ENCODE measurements around the gene CSNK1G1. TPM values are rescaled to one million over a fixed set of nuclear protein-coding genes. Genes with fewer than 3 reads are reported as not detected.

CSNK1G1 gene
- total and polyA plus RNA-seq, 2 donors: 7.3 to 11.8 TPM

GRCh38 chr15:64146885-64147681 lies 208.9 kb downstream of the CSNK1G1 start:
- peaks cover 24 to 25% of the 10 kb centered on the region in 2 donors for H3K36me3 ChIP-seq (ENCODE audit: control insufficient read depth in 2 of 2, insufficient read depth in 2 of 2, low read length in 1 of 2)
- WGBS: 95% methylated on average over 26 of the region's 26 CpGs
- no peak for DNase-seq (ENCODE audit: low read depth in 6 of 9, low spot score in 9 of 9)

GRCh38 chr15:64146520-64146884 lies 209.5 kb downstream of the CSNK1G1 start:
- 93% methylated on average over 3 of the region's 3 CpGs for WGBS
- Histone ChIP-seq H3K4me1 (ENCODE audit: control insufficient read depth in 2 of 2, insufficient read depth in 2 of 2, low read length in 2 of 2) (peaks cover 8 to 29% of the 10 kb centered on the region in 2 donors), H3K9me3 (ENCODE audit: control insufficient read depth in 2 of 2, insufficient read depth in 1 of 2, low read length in 1 of 2) (no peaks in the 10 kb centered on the region), H3K4me3 (ENCODE audit: low read length in 2 of 2) (no peak overlapping the region), H3K36me3 (ENCODE audit: control insufficient read depth in 2 of 2, insufficient read depth in 2 of 2, low read length in 1 of 2) (peaks cover 28 to 30% of the 10 kb centered on the region in 2 donors), H3K27me3 (ENCODE audit: control insufficient read depth in 2 of 2, insufficient read depth in 1 of 2, low read length in 1 of 2) (peaks cover 2 to 7% of the 10 kb centered on the region in 2 donors), H3K27ac (ENCODE audit: low read depth in 1 of 2, low read length in 1 of 2) (no peak overlapping the region)
- no peak for DNase-seq (ENCODE audit: low read depth in 6 of 9, low spot score in 9 of 9)

More at GRCh38 chr15:64146885-64147681, 208.9 kb downstream of the CSNK1G1 start:
- no peaks in the 10 kb centered on the region for H3K9me3 ChIP-seq (ENCODE audit: control insufficient read depth in 2 of 2, insufficient read depth in 1 of 2, low read length in 1 of 2)
- H3K27ac ChIP-seq (ENCODE audit: low read depth in 1 of 2, low read length in 1 of 2): no peak overlapping the region
- peaks cover 7 to 13% of the 10 kb centered on the region in 2 donors for H3K27me3 ChIP-seq (ENCODE audit: control insufficient read depth in 2 of 2, insufficient read depth in 1 of 2, low read length in 1 of 2)
- peaks cover 13 to 33% of the 10 kb centered on the region in 2 donors for H3K4me1 ChIP-seq (ENCODE audit: control insufficient read depth in 2 of 2, insufficient read depth in 2 of 2, low read length in 2 of 2)
- no peak overlapping the region for H3K4me3 ChIP-seq (ENCODE audit: low read length in 2 of 2)

- WGBS: 95% methylated on average over 6 of the region's 6 CpGs
- no peak overlapping the region for H3K4me3 ChIP-seq (ENCODE audit: low read length in 2 of 2)
- no peaks in the 10 kb centered on the region for H3K9me3 ChIP-seq (ENCODE audit: control insufficient read depth in 2 of 2, insufficient read depth in 1 of 2, low read length in 1 of 2)
- no peak overlapping the region for H3K27ac ChIP-seq (ENCODE audit: low read depth in 1 of 2, low read length in 1 of 2)
- H3K36me3 ChIP-seq (ENCODE audit: control insufficient read depth in 2 of 2, insufficient read depth in 2 of 2, low read length in 1 of 2): peaks cover 31 to 34% of the 10 kb centered on the region in 2 donors
- DNase-seq (ENCODE audit: low read depth in 6 of 9, low spot score in 9 of 9): no peak
- H3K4me1 ChIP-seq (ENCODE audit: control insufficient read depth in 2 of 2, insufficient read depth in 2 of 2, low read length in 2 of 2): peaks cover 5 to 25% of the 10 kb centered on the region in 2 donors
- peaks cover 0 to 2% of the 10 kb centered on the region in 2 donors for H3K27me3 ChIP-seq (ENCODE audit: control insufficient read depth in 2 of 2, insufficient read depth in 1 of 2, low read length in 1 of 2)
Measured at GRCh38 chr15:64146041-64146440, 209.9 kb downstream of the CSNK1G1 start.

- 96% methylated on average over 14 of the region's 14 CpGs for WGBS
- H3K27me3 ChIP-seq (ENCODE audit: control insufficient read depth in 2 of 2, insufficient read depth in 1 of 2, low read length in 1 of 2): no peaks in the 10 kb centered on the region
- H3K4me3 ChIP-seq (ENCODE audit: low read length in 2 of 2): no peak overlapping the region
- H3K4me1 ChIP-seq (ENCODE audit: control insufficient read depth in 2 of 2, insufficient read depth in 2 of 2, low read length in 2 of 2): peaks cover 0 to 13% of the 10 kb centered on the region in 2 donors
- H3K27ac ChIP-seq (ENCODE audit: low read depth in 1 of 2, low read length in 1 of 2): no peak overlapping the region
- peaks cover 31 to 35% of the 10 kb centered on the region in 2 donors for H3K36me3 ChIP-seq (ENCODE audit: control insufficient read depth in 2 of 2, insufficient read depth in 2 of 2, low read length in 1 of 2)
- H3K9me3 ChIP-seq (ENCODE audit: control insufficient read depth in 2 of 2, insufficient read depth in 1 of 2, low read length in 1 of 2): no peaks in the 10 kb centered on the region
- DNase-seq (ENCODE audit: low read depth in 6 of 9, low spot score in 9 of 9): no peak
Measured at GRCh38 chr15:64144565-64145281, 211.2 kb downstream of the CSNK1G1 start.

GRCh38 chr15:64144192-64144564 lies 211.8 kb downstream of the CSNK1G1 start:
- H3K4me1 ChIP-seq (ENCODE audit: control insufficient read depth in 2 of 2, insufficient read depth in 2 of 2, low read length in 2 of 2): peaks cover 0 to 10% of the 10 kb centered on the region in 2 donors
- peaks cover 31 to 35% of the 10 kb centered on the region in 2 donors for H3K36me3 ChIP-seq (ENCODE audit: control insufficient read depth in 2 of 2, insufficient read depth in 2 of 2, low read length in 1 of 2)
- no peak for DNase-seq (ENCODE audit: low read depth in 6 of 9, low spot score in 9 of 9)

GRCh38 chr15:64143276-64143675 lies 212.7 kb downstream of the CSNK1G1 start:
- WGBS: 95% methylated on average over 6 of the region's 6 CpGs
- no peak overlapping the region for H3K27ac ChIP-seq (ENCODE audit: low read depth in 1 of 2, low read length in 1 of 2)
- DNase-seq (ENCODE audit: low read depth in 6 of 9, low spot score in 9 of 9): no peak
- no peaks in the 10 kb centered on the region for H3K9me3 ChIP-seq (ENCODE audit: control insufficient read depth in 2 of 2, insufficient read depth in 1 of 2, low read length in 1 of 2)
- no peaks in the 10 kb centered on the region for H3K27me3 ChIP-seq (ENCODE audit: control insufficient read depth in 2 of 2, insufficient read depth in 1 of 2, low read length in 1 of 2)
- peaks cover 38 to 42% of the 10 kb centered on the region in 2 donors for H3K36me3 ChIP-seq (ENCODE audit: control insufficient read depth in 2 of 2, insufficient read depth in 2 of 2, low read length in 1 of 2)
- peaks cover 0 to 10% of the 10 kb centered on the region in 2 donors for H3K4me1 ChIP-seq (ENCODE audit: control insufficient read depth in 2 of 2, insufficient read depth in 2 of 2, low read length in 2 of 2)
- no peak overlapping the region for H3K4me3 ChIP-seq (ENCODE audit: low read length in 2 of 2)

More at GRCh38 chr15:64144192-64144564, 211.8 kb downstream of the CSNK1G1 start:
- no peak overlapping the region for H3K4me3 ChIP-seq (ENCODE audit: low read length in 2 of 2)
- H3K27ac ChIP-seq (ENCODE audit: low read depth in 1 of 2, low read length in 1 of 2): no peak overlapping the region
- H3K9me3 ChIP-seq (ENCODE audit: control insufficient read depth in 2 of 2, insufficient read depth in 1 of 2, low read length in 1 of 2): no peaks in the 10 kb centered on the region
- WGBS: 90% methylated on average over 8 of the region's 8 CpGs
- H3K27me3 ChIP-seq (ENCODE audit: control insufficient read depth in 2 of 2, insufficient read depth in 1 of 2, low read length in 1 of 2): no peaks in the 10 kb centered on the region

GRCh38 chr15:64141798-64142512 lies 214.0 kb downstream of the CSNK1G1 start:
- peaks cover 43 to 54% of the 10 kb centered on the region in 2 donors for H3K36me3 ChIP-seq (ENCODE audit: control insufficient read depth in 2 of 2, insufficient read depth in 2 of 2, low read length in 1 of 2)
- peaks cover 0 to 9% of the 10 kb centered on the region in 2 donors for H3K4me1 ChIP-seq (ENCODE audit: control insufficient read depth in 2 of 2, insufficient read depth in 2 of 2, low read length in 2 of 2)
- H3K4me3 ChIP-seq (ENCODE audit: low read length in 2 of 2): no peak overlapping the region
- H3K9me3 ChIP-seq (ENCODE audit: control insufficient read depth in 2 of 2, insufficient read depth in 1 of 2, low read length in 1 of 2): no peaks in the 10 kb centered on the region
- H3K27ac ChIP-seq (ENCODE audit: low read depth in 1 of 2, low read length in 1 of 2): no peak overlapping the region
- DNase-seq (ENCODE audit: low read depth in 6 of 9, low spot score in 9 of 9): no peak
- 99% methylated on average over 8 of the region's 8 CpGs for WGBS
- H3K27me3 ChIP-seq (ENCODE audit: control insufficient read depth in 2 of 2, insufficient read depth in 1 of 2, low read length in 1 of 2): no peaks in the 10 kb centered on the region

- no peak for DNase-seq (ENCODE audit: low read depth in 6 of 9, low spot score in 9 of 9)
- H3K36me3 ChIP-seq (ENCODE audit: control insufficient read depth in 2 of 2, insufficient read depth in 2 of 2, low read length in 1 of 2): peaks cover 56 to 69% of the 10 kb centered on the region in 2 donors
Measured at GRCh38 chr15:64138331-64138941, 217.5 kb downstream of the CSNK1G1 start.

More at GRCh38 chr15:64138331-64138941, 217.5 kb downstream of the CSNK1G1 start:
- Histone ChIP-seq H3K27me3 (ENCODE audit: control insufficient read depth in 2 of 2, insufficient read depth in 1 of 2, low read length in 1 of 2) (no peaks in the 10 kb centered on the region), H3K27ac (ENCODE audit: low read depth in 1 of 2, low read length in 1 of 2) (no peak overlapping the region), H3K9me3 (ENCODE audit: control insufficient read depth in 2 of 2, insufficient read depth in 1 of 2, low read length in 1 of 2) (no peaks in the 10 kb centered on the region), H3K4me1 (ENCODE audit: control insufficient read depth in 2 of 2, insufficient read depth in 2 of 2, low read length in 2 of 2) (no peaks in the 10 kb centered on the region), H3K4me3 (ENCODE audit: low read length in 2 of 2) (no peak overlapping the region)
- 98% methylated on average over 4 of the region's 4 CpGs for WGBS
